ENCODE results near the gene HES6. TPM values are rescaled to one million over a fixed set of nuclear protein-coding genes. Genes with fewer than 3 reads are reported as not detected.

The HES6 gene
- total RNA-seq, 1 donor from 2014 or later: 8.6 TPM

- intact Hi-C loops (cut with DNase I): no loop called here
- no peak overlapping the region for H3K4me3 ChIP-seq
- no peaks in the 10 kb centered on the region for H3K9me3 ChIP-seq
- DNase-seq (ENCODE audit: extremely low spot score in 2 of 2): no peak
- H3K27ac ChIP-seq: no peak overlapping the region
- H3K4me1 ChIP-seq: no peaks in the 10 kb centered on the region
- H3K27me3 ChIP-seq: no peaks in the 10 kb centered on the region
- peaks cover 0 to 76% of the 10 kb centered on the region in 2 donors for H3K36me3 ChIP-seq
- TF ChIP-seq POLR2AphosphoS5 (IDR thresholded peaks at IDR 0.05; ENCODE audit: insufficient read depth in 1 of 2, low read depth in 1 of 2) (no peak), POLR2A (IDR thresholded peaks at IDR 0.05) (no peak), CTCF (IDR thresholded peaks at IDR 0.05) (no peak)
Measured at GRCh38 chr2:238251331-238251730, 11.5 kb upstream of the HES6 start.

GRCh38 chr2:238250896-238251295 is 11.1 kb upstream of the HES6 start:
- Histone ChIP-seq H3K9me3 (no peaks in the 10 kb centered on the region), H3K4me1 (no peaks in the 10 kb centered on the region), H3K4me3 (no peak overlapping the region), H3K36me3 (peaks cover 0 to 76% of the 10 kb centered on the region in 2 donors), H3K27me3 (no peaks in the 10 kb centered on the region), H3K27ac (no peak overlapping the region)
- intact Hi-C loops (cut with DNase I): no loop called here
- TF ChIP-seq POLR2A (IDR thresholded peaks at IDR 0.05) (no peak), CTCF (IDR thresholded peaks at IDR 0.05) (no peak), POLR2AphosphoS5 (IDR thresholded peaks at IDR 0.05; ENCODE audit: insufficient read depth in 1 of 2, low read depth in 1 of 2) (no peak)
- no peak for DNase-seq (ENCODE audit: extremely low spot score in 2 of 2)

- intact Hi-C loops (cut with DNase I): loop anchor here (10.0 kb wide), 1 partner anchor 183 kb away; the partner anchor contains the start of gene SCLY
- Histone ChIP-seq H3K9me3 (no peaks in the 10 kb centered on the region), H3K36me3 (peaks cover 0 to 56% of the 10 kb centered on the region in 2 donors), H3K4me3 (no peak overlapping the region), H3K27ac (no peak overlapping the region), H3K27me3 (no peaks in the 10 kb centered on the region), H3K4me1 (no peaks in the 10 kb centered on the region)
- no peak for TF ChIP-seq CTCF (IDR thresholded peaks at IDR 0.05)
- TF ChIP-seq POLR2AphosphoS5 (IDR thresholded peaks at IDR 0.05; ENCODE audit: insufficient read depth in 1 of 2, low read depth in 1 of 2): no peak
- no peak for TF ChIP-seq POLR2A (IDR thresholded peaks at IDR 0.05)
- no peak for DNase-seq (ENCODE audit: extremely low spot score in 2 of 2)
Measured at GRCh38 chr2:238247841-238248453, 8.1 kb upstream of the HES6 start.

GRCh38 chr2:238247002-238247822 is 7.4 kb upstream of the HES6 start:
- Histone ChIP-seq H3K9me3 (no peaks in the 10 kb centered on the region), H3K27ac (no peak overlapping the region), H3K4me3 (no peak overlapping the region), H3K36me3 (peaks cover 0 to 48% of the 10 kb centered on the region in 2 donors), H3K27me3 (no peaks in the 10 kb centered on the region), H3K4me1 (no peaks in the 10 kb centered on the region)
- TF ChIP-seq CTCF (IDR thresholded peaks at IDR 0.05) (no peak), POLR2AphosphoS5 (IDR thresholded peaks at IDR 0.05; ENCODE audit: insufficient read depth in 1 of 2, low read depth in 1 of 2) (no peak), POLR2A (IDR thresholded peaks at IDR 0.05) (no peak)
- no peak for DNase-seq (ENCODE audit: extremely low spot score in 2 of 2)
- intact Hi-C loops (cut with DNase I): loop anchor here (10.0 kb wide), 1 partner anchor 182 kb away; the partner anchor contains the start of gene SCLY

All from vagina (tissue), 2 donors.